Hindlimb muscle (tissue), 1 donor: Measurements from ENCODE around the gene CBX8. TPM values are rescaled to one million over a fixed set of nuclear protein-coding genes. Genes with fewer than 3 reads are reported as not detected.

Source experiments
- DNase-seq: peaks from one replicate; pipeline ENCODE4 v3.0.0-alpha.2; 2013
- polyA plus RNA-seq: library from polyadenylated mRNA; unstranded; fragments of 120-200 nt; gene quantifications from one replicate; pipeline ENCODE4 v1.2.1, GENCODE V29; 2013; ENCODE audit not compliant: insufficient read length

Gene CBX8
- polyA plus RNA-seq, 1 donor, result 4.7 TPM

- no peak for DNase-seq
Measured at GRCh38 chr17:79750650-79751545, 46.0 kb downstream of the CBX8 start.

DNA sequence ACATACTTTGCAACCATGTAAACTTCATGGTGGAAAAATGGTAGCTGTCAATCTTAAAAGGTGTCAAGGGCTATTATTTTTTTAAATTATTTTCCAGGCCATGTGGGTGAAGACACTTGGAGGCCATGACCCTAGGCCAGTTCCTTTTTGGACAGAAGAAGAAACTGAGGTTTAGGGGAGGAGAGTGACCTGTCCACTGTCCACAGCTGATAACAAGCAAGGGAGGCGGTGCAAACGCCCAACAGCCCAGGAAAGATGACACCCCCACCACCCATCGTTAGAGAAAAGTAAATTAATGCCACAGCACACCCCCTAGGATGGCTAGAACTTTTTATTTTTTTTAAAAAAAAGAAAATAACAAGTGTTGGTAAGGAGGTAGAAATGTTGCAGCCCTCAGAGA, 46.9 kb downstream of the CBX8 start:
- no peak for DNase-seq

- DNase-seq, result no peak
Measured at GRCh38 chr17:79749156-79749815, 47.6 kb downstream of the CBX8 start.

DNA sequence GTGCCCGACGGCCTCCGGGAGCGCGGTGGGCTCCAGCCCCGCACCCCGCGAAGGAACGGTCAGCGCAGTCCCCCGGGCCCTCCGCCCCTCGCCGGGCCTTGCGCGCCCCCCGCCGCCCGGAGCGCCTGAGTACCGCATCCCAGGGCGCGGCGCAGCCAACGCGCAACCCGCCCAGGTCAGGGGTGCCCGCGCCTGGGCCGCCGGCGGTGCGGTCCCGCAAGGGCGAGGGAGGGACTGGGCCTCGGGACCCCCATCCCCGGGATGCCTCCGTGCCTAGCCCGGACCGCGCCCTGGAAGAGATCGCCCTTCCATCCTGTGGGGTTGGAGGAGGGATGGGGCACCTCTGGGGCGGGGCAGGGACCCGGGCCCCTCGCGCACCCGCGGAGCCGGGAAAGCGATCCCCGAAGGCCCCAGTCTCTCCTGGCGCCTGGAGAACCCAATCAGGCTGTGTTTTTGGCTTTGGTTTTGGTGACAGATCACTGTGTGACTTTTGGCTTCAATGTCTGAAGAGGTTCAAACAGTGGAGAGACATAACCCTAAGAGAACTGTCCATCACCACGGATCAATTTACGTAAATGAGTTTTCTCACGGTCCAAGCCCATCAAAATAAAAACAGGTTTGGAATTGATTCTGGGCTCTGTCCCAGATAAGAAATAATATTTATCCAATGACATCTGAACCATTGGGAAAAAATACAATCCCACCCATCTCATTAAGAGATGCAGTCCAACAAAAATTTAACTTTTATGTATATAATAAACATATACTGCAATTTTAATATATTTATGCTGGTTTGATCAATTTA, 48.4 kb downstream of the CBX8 start:
- DNase-seq, result no peak

GRCh38 chr17:79747508-79748294, 49.2 kb downstream of the CBX8 start:
- DNase-seq, result no peak

DNA sequence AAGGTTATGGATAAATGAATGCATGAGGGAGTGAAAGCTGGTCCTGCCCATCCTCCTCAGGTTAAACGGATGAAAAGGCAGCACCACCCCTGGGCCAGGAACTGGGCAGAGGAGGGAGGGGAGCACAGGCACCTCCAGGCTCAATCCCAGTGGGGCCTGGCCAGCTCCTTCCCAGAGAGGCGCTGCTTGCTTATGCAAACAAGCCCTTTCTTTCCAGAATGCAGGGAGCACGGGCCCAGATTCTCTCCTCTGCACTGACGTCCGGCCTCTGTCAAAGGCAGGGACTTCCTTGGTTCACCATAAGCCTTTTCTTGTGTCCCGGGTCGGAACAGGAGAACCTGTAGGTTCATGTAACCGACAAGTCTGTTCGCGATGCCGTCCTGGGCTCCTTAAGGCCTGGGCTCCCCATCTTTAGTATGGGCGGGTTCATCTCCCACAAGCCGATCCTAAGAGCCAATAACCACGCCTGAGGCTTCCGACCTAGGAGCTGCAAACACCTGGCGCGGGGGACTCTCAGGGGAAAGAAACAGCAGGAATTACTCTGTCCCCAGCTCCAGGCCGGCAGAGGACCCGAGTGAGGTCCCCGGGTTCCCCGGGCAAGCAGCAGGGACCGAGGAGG, 49.9 kb downstream of the CBX8 start:
- DNase-seq, result no peak

DNA sequence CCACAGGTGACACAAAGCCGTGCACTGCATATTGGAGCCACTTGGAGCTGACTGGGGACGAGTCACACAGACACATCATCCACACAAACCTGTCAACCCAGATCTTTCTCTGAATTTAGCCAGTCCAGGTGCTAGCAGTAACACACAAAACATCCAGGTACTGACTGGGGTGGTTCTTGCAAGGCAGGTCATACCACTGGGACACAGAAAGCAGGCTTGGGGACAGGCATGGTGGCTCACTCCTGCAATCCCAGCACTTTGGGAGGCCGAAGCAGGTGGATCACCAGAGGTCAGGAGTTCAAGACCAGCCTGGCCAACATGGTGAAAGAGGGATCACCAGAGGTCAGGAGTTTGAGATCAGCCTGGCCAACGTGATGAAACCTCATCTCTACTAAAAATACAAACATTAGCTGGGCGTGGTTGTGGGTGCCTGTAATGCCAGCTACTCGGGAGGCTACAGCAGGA, 51.2 kb downstream of the CBX8 start:
- no peak for DNase-seq

DNA sequence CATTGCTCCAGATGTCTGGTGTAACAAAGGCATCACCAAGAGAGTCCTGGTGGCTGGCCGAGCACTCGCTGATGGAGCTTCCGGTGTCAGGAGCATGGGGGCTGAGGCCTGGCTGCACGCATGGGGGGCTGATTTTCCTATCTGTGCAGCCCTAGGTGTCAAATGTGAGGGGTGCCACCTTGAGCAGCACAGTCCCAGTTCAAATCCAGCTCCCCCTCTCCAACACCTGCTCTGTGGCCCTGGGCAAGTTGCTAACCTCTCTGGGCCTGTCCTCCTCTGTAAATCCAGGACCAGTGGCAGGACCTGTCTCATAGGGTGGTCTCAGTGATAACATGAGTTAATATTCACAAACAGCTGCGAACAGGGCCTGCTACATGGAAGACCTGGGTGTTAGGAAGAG, 53.3 kb downstream of the CBX8 start:
- no peak for DNase-seq

DNA sequence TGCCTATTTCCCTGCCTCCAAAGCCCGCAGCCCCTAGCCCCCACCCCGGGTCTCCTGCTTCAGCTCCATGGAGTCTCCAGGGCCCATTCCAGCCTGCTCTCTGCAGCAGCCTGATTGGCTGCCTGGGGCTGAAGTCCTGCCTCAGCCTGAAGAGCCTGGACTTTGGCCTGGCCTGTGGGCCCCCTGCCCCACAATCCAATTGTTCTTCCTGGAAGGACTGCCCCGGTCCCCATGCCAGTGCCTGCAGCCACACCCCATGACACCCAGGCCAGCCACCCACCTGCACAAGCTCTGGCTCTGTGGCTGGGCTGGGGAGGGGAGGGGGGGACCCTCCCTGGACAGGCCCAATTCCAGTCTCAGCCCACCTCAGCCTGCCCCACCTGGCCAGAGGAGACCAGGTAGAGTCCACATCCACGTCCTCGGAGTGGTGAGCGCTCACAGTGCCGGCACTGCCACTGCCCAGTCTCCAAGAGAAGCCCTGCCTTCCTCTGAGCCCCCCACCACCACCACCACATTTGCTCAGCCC, 53.9 kb downstream of the CBX8 start:
- DNase-seq, result no peak

- no peak for DNase-seq
Measured at GRCh38 chr17:79742589-79742918, 54.3 kb downstream of the CBX8 start.

Other genes starting within 250 kb of the CBX8 start
- gene RBFOX3, start 186.0 kb downstream of the CBX8 start, polyA plus RNA-seq, result 0.56 TPM
- not detected for gene ENPP7, start 66.1 kb downstream of the CBX8 start, polyA plus RNA-seq
- gene CBX2, start 18.9 kb downstream of the CBX8 start, polyA plus RNA-seq, result 10.5 TPM
- 11.0 TPM for gene CBX4, start 42.4 kb upstream of the CBX8 start, polyA plus RNA-seq
- 37.2 TPM for gene TBC1D16, start 238.8 kb upstream of the CBX8 start, polyA plus RNA-seq
- gene CCDC40, start 239.6 kb upstream of the CBX8 start, polyA plus RNA-seq, result 7.2 TPM